Measurements from ENCODE around the gene SPTBN1. TPM values are rescaled to one million over a fixed set of nuclear protein-coding genes. Genes with fewer than 3 reads are reported as not detected.
A peak's percentile ranks its signal among the peaks of the same experiment; 100 is the strongest.

Gene SPTBN1
- total RNA-seq, 2 experiments from 2014 or later = 132 to 183 TPM

DNA sequence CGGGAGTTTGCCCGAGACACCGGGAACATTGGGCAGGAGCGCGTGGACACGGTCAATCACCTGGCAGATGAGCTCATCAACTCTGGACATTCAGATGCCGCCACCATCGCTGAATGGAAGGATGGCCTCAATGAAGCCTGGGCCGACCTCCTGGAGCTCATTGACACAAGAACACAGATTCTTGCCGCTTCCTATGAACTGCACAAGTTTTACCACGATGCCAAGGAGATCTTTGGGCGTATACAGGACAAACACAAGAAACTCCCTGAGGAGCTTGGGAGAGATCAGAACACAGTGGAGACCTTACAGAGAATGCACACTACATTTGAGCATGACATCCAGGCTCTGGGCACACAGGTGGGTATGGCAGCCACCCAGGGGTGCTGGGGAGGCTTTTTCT is 193.5 kb downstream of the SPTBN1 start:
- Histone ChIP-seq H3K79me2 (ENCODE audit: insufficient read depth, low read depth, low read length) (no peaks in the 10 kb centered on the region), H3K4me2 (ENCODE audit: low read length) (no peak overlapping the region), H3K9me2 (ENCODE audit: insufficient read depth, low read length) (no peaks in the 10 kb centered on the region), H3K9me3 (ENCODE audit: low read length) (no peaks in the 10 kb centered on the region), H4K20me1 (ENCODE audit: insufficient read depth, low read length) (no peaks in the 10 kb centered on the region), H3K36me3 (ENCODE audit: insufficient read depth, low read length) (peaks cover 99% of the 10 kb centered on the region), H3K4me3 (ENCODE audit: low read depth, low read length, poor library complexity, severe bottlenecking) (no peak overlapping the region), H3K4me1 (ENCODE audit: insufficient read depth, low read length, poor library complexity, severe bottlenecking) (no peaks in the 10 kb centered on the region), H3K27ac (ENCODE audit: low read depth, low read length, poor library complexity, severe bottlenecking) (no peak overlapping the region), H2AFZ (ENCODE audit: low read length) (no peak overlapping the region)
- BruUV-seq (replicated peaks) = TSS peak; percentile 72
- no peak for DNase-seq (ENCODE audit: low spot score)
- ChIA-PET CTCF (ENCODE audit: unreplicated experiment) (no interaction called here), POLR2A (interaction anchor here (0.5 to 0.8 kb wide), 2 partner anchors 13 to 261 kb away, joined by 3 to 4 read pairs; no protein-coding TSS in a partner anchor)
- intact Hi-C loops (cut with micrococcal nuclease; ENCODE audit: unreplicated experiment) = no loop called here
- TF ChIP-seq EZH2phosphoT487 (IDR thresholded peaks at IDR 0.05; ENCODE audit: borderline replicate concordance, low read depth, low read length) = no peak
- TF ChIP-seq, protein P1, sequence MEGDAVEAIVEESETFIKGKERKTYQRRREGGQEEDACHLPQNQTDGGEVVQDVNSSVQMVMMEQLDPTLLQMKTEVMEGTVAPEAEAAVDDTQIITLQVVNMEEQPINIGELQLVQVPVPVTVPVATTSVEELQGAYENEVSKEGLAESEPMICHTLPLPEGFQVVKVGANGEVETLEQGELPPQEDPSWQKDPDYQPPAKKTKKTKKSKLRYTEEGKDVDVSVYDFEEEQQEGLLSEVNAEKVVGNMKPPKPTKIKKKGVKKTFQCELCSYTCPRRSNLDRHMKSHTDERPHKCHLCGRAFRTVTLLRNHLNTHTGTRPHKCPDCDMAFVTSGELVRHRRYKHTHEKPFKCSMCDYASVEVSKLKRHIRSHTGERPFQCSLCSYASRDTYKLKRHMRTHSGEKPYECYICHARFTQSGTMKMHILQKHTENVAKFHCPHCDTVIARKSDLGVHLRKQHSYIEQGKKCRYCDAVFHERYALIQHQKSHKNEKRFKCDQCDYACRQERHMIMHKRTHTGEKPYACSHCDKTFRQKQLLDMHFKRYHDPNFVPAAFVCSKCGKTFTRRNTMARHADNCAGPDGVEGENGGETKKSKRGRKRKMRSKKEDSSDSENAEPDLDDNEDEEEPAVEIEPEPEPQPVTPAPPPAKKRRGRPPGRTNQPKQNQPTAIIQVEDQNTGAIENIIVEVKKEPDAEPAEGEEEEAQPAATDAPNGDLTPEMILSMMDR (conservative IDR thresholded peaks at IDR 0.05; ENCODE audit: low read length) = no peak

DNA sequence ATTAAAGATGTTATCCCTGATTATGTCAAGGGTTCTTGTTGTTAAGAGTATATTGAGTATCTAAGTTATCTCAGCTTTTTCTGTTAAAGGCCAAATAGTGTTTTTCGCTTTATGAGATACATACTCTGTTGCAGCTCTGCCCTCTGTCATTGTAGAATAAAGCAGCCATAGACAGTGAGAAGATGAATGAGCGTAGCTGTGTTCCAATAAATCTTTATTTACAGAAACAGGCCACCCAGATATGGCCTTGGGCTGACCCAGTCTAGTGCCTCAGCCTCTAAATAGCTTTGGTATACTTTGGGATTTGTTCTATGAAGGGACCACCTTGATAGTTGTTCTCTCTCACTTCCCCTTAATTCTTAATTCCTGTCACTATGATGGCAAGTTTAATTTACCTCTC is 194.5 kb downstream of the SPTBN1 start:
- no peaks in the 10 kb centered on the region for H3K4me1 ChIP-seq (ENCODE audit: insufficient read depth, low read length, poor library complexity, severe bottlenecking)
- POLR2A ChIA-PET = interaction anchor here (0.5 to 0.9 kb wide), 4 partner anchors 8 to 1781 kb away, joined by 3 read pairs; no protein-coding TSS in a partner anchor
- H4K20me1 ChIP-seq (ENCODE audit: insufficient read depth, low read length) = no peaks in the 10 kb centered on the region
- intact Hi-C loops (cut with micrococcal nuclease; ENCODE audit: unreplicated experiment) = no loop called here
- no peak for DNase-seq (ENCODE audit: low spot score)
- no peak overlapping the region for H2AFZ ChIP-seq (ENCODE audit: low read length)
- BruUV-seq (replicated peaks) = no TSS peak
- no peaks in the 10 kb centered on the region for H3K9me2 ChIP-seq (ENCODE audit: insufficient read depth, low read length)
- CTCF ChIA-PET (ENCODE audit: unreplicated experiment) = no interaction called here
- peaks cover 99% of the 10 kb centered on the region for H3K36me3 ChIP-seq (ENCODE audit: insufficient read depth, low read length)
- H3K4me2 ChIP-seq (ENCODE audit: low read length) = no peak overlapping the region
- H3K9me3 ChIP-seq (ENCODE audit: low read length) = no peaks in the 10 kb centered on the region
- H3K79me2 ChIP-seq (ENCODE audit: insufficient read depth, low read depth, low read length) = no peaks in the 10 kb centered on the region
- H3K4me3 ChIP-seq (ENCODE audit: low read depth, low read length, poor library complexity, severe bottlenecking) = no peak overlapping the region
- TF ChIP-seq, protein P1 (conservative IDR thresholded peaks at IDR 0.05; ENCODE audit: low read length) = no peak
- no peak for TF ChIP-seq EZH2phosphoT487 (IDR thresholded peaks at IDR 0.05; ENCODE audit: borderline replicate concordance, low read depth, low read length)
- no peak overlapping the region for H3K27ac ChIP-seq (ENCODE audit: low read depth, low read length, poor library complexity, severe bottlenecking)

DNA sequence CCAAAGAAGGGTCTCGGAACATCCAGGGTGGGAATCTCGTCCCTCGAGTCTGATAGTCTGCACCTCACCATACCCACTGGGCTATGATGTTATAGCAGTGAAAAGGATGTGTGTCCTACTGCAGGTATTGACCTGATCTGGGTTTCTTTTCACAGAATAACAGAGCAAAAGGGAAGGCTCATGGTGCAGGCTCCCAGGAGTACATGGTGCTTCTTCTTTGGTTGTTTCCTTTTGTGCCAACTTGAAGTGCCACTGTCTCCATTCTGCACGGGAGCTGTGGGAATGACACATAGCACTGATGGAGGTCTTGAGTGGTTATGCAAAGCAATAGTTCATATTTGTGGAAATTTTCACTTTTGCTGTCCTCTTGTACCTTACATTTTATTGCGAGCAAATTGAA is 195.2 kb downstream of the SPTBN1 start:
- intact Hi-C loops (cut with micrococcal nuclease; ENCODE audit: unreplicated experiment) = no loop called here
- Histone ChIP-seq H3K9me3 (ENCODE audit: low read length) (no peaks in the 10 kb centered on the region), H3K79me2 (ENCODE audit: insufficient read depth, low read depth, low read length) (no peaks in the 10 kb centered on the region), H3K4me1 (ENCODE audit: insufficient read depth, low read length, poor library complexity, severe bottlenecking) (no peaks in the 10 kb centered on the region), H4K20me1 (ENCODE audit: insufficient read depth, low read length) (no peaks in the 10 kb centered on the region), H2AFZ (ENCODE audit: low read length) (no peak overlapping the region), H3K36me3 (ENCODE audit: insufficient read depth, low read length) (peaks cover 99% of the 10 kb centered on the region), H3K4me3 (ENCODE audit: low read depth, low read length, poor library complexity, severe bottlenecking) (no peak overlapping the region), H3K27ac (ENCODE audit: low read depth, low read length, poor library complexity, severe bottlenecking) (no peak overlapping the region), H3K9me2 (ENCODE audit: insufficient read depth, low read length) (no peaks in the 10 kb centered on the region), H3K4me2 (ENCODE audit: low read length) (no peak overlapping the region)
- ChIA-PET CTCF (ENCODE audit: unreplicated experiment) (no interaction called here), POLR2A (interaction anchor here (0.5 to 1.2 kb wide), 4 partner anchors 7 to 605 kb away, joined by 3 to 4 read pairs (median 3); no protein-coding TSS in a partner anchor)
- TF ChIP-seq, protein P1 (conservative IDR thresholded peaks at IDR 0.05; ENCODE audit: low read length) = no peak
- TF ChIP-seq EZH2phosphoT487 (IDR thresholded peaks at IDR 0.05; ENCODE audit: borderline replicate concordance, low read depth, low read length) = no peak
- DNase-seq (ENCODE audit: low spot score) = no peak
- BruUV-seq (replicated peaks) = no TSS peak

Data from OCI-LY7 (cell line).